GM19239 (cell line): Measurements from ENCODE around the gene CTDNEP1.
"Not testable (repeated sequence)": the region's sequence is repeated elsewhere in the genome, so short reads cannot be mapped to it uniquely, and the experiment has no call there.

Experiments
- DNase-seq: peaks from one replicate; pipeline ENCODE4 v3.0.0; 2011; ENCODE audit warnings: low spot score; ENCODE audit not compliant: insufficient read length
- FAIRE-seq: peaks from 2 replicates; lab custom pipeline; 2011; peaks lifted over from hg19 to GRCh38; lab: Jason Lieb, UNC

The CTDNEP1 gene

GRCh38 chr17:7250695-7251627 is 573 bp downstream of the CTDNEP1 start:
- no peak for DNase-seq
- FAIRE-seq, result peak; percentile 76

- DNase-seq, result no peak
These were observed 1.7 kb downstream of the CTDNEP1 start for GRCh38 chr17:7249830-7250229.

GRCh38 chr17:7249214-7249613 is 2.3 kb downstream of the CTDNEP1 start:
- FAIRE-seq, result no peak
- DNase-seq, result no peak

More at GRCh38 chr17:7249830-7250229, 1.7 kb downstream of the CTDNEP1 start:
- FAIRE-seq, result no peak

GRCh38 chr17:7248796-7249195 is 2.7 kb downstream of the CTDNEP1 start:
- no peak for FAIRE-seq

GRCh38 chr17:7246779-7247178 is 4.8 kb downstream of the CTDNEP1 start:
- DNase-seq, result no peak
- FAIRE-seq, result no peak

More at GRCh38 chr17:7248796-7249195, 2.7 kb downstream of the CTDNEP1 start:
- no peak for DNase-seq

GRCh38 chr17:7243838-7244237 is 7.7 kb downstream of the CTDNEP1 start:
- not testable (repeated sequence) for DNase-seq, FAIRE-seq

- FAIRE-seq, result peak; percentile 54
- no peak for DNase-seq
These were observed 8.1 kb downstream of the CTDNEP1 start for GRCh38 chr17:7243453-7243729.

- FAIRE-seq (peak; percentile 95), DNase-seq (no peak)
These were observed 8.6 kb downstream of the CTDNEP1 start for GRCh38 chr17:7242717-7243452.

- FAIRE-seq (no peak), DNase-seq (no peak)
These were observed 9.5 kb downstream of the CTDNEP1 start, which contains the start of gene GABARAP for GRCh38 chr17:7241783-7242716. Gene GABARAP (minus strand): TSS chr17:7242449. CDS start chr17:7242330, 119 bp downstream.

- peak; percentile 31 for FAIRE-seq
- no peak for DNase-seq
These were observed 10.3 kb downstream of the CTDNEP1 start for GRCh38 chr17:7241090-7241733.

GRCh38 chr17:7240375-7240774 is 11.2 kb downstream of the CTDNEP1 start:
- DNase-seq, result no peak
- FAIRE-seq, result peak; percentile 81

- peak; percentile 100 for FAIRE-seq
- peak; percentile 85 for DNase-seq
These were observed 12.2 kb downstream of the CTDNEP1 start, which contains the start of gene PHF23 for GRCh38 chr17:7239091-7240027. Gene PHF23 (minus strand): TSS chr17:7239457. CDS start chr17:7239279, 178 bp downstream.

- peak; percentile 45 for FAIRE-seq
- no peak for DNase-seq
These were observed 13.0 kb downstream of the CTDNEP1 start for GRCh38 chr17:7238420-7239090.

GRCh38 chr17:7237761-7238419 is 13.6 kb downstream of the CTDNEP1 start:
- no peak for FAIRE-seq
- no peak for DNase-seq

- peak; percentile 18 for FAIRE-seq
- no peak for DNase-seq
These were observed 14.2 kb downstream of the CTDNEP1 start for GRCh38 chr17:7237266-7237760.

- DNase-seq, result no peak
- FAIRE-seq, result no peak
These were observed 14.7 kb downstream of the CTDNEP1 start for GRCh38 chr17:7236808-7237207.
